ENCODE data around the gene CFAP46.

The CFAP46 gene

DNA sequence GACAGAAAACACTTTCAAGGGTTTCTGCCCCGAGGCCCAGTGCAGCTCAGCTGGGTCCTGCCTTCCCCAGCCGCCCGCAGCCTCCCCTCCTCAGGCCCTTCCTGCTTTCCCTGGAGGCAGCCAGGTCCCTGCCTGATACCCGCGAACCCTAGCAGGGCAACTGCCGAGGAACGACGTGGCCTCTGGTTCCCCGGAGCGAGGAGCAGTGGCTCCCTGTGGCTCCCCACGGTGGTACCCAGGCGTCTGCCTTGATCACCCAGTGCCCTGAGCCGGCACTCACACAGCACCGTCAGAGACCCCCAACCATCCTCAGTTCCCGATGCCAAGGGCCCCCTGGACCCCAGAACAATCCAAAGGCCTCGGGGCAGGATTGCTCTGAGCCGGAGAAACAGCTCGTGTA is 58.3 kb downstream of the CFAP46 start:
- DNase-seq: no peak

DNA sequence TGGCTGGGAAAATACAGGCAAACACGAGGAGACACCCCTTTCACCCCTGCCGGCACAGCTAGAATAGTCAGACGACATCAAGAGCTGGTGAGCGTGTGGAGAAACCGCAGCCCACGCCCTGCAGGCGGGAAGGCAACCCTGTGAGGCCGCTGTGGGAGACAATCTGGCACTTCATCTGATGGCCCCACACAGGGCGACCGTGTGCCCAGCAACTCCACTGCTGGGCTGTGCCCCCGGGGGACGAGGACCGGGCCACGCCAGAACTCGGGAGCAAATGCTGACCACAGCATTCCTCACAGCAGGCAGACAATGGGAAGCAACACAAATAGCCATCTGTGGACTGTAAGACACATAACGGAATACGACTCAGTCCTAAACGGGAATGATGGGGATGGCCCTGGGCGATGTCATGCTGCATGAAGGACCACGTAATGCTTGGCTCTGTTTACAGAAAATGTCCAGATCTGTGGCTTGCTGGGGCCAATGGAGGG is 58.9 kb downstream of the CFAP46 start:
- no peak for DNase-seq

DNA sequence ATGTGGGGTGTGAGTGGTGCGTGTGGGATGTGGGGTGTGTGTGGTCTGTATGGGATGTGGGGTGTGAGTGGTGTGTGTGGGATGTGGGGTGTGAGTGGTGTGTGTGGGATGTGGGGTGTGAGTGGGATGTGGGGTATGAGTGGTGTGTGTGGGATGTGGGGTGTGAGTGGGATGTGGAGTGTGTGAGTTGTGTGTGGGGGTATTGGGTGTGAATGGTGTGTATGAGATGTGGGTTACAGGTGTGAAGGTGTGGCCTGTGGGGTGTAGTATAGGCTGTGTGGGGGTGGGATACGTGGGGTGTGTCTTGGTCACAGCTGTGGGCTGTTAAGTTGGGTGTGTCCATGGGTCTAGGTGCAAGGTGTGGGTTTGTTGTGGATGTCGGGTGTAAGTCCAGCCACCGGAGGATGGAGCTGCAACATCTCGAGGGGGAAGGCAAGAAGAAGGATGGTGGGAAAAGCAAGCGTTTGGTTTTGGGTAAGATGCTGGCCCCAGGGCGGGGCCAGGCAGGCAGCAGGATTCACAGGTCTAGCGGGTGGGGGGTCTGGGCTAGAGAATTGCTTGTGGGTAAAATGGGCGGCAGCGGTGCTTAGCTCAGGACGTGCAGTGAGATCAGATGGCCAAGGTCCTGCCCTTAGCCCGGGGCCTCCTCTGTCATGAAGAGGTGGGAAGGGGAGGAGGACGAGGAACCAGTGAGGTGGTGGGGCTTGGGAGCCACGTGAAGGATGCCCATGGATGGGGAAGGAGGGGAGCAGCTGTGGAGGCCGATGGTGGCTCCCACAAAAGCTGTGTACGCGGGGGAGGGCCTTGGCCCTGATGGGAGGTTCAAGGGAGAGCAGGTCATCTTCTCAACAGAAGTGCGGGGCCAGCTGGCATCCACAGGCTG is 60.1 kb downstream of the CFAP46 start:
- no peak for DNase-seq

DNA sequence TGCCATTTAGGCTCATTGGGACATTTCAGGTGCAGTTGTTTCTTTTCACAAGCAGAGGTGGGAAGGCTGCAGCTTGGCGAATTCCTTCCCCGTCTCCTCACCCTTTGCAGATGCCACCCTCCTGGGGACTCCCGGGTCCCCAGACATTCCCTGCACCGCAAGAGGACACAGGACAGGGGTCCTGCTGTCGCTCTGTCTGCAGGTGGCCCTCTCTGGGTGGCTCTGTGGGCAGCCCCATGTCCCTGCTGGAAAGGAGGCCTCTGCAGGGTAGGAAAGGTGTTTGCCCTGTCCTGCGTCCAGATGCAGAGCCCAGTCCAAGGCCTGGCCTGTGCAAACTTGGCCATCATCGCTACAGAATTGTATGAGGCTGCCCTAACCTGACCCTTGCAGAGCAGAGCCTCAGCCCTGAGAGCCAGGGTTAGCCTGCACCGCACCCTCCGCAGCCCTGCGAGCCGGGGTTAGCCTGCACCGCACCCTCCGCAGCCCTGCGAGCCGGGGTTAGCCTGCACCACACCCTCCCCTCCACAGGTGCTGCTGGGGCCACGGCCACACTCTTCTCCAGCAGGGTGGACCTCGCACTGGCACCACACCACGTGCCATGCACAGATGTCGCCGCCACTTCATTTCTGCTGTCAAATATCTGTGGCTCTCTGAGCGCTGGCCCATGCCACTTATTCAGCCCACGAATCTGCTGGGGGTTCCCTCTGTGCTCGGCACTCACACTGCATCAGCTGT is 61.0 kb downstream of the CFAP46 start:
- DNase-seq: no peak

DNA sequence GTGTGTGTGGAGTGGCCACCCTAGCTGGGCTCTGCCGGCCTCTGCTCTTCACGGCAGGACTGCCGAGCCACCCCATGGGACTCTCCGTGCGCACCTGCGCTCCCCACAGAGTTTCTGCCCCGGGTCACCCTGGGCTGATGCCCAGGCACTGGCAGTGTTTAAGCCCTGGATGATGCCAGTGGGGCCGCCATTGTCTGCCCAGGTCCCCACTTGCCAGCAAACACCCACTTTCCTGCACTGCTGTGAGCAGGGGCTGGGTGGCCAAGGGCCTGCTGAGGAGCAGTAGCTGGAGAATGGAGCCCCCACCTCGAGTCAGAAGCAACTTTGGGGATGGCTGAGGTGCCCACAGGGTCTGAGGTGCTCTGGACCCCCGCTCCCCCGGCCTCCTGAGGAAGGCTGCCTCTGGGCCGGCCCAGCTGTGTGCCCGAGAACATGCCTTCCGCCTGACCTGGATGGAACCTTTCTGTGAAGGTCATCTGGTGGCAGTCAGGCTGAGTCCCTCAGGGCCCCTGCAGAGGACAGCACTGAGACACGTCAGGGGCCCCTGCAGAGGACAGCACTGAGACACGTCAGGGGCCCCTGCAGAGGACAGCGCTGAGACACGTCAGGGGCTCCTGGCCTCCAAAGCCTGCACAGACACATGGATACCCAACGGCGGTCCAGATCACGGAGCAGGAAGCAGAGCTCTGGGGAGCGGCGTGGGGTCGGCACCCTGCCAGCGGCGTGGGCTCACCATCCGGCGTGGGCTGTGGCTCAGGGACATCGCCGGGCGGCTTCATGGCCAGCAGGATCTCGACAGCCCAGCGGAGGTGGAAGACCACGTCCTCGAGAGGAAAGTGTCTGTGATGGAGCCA is 62.0 kb downstream of the CFAP46 start:
- DNase-seq: no peak

DNA sequence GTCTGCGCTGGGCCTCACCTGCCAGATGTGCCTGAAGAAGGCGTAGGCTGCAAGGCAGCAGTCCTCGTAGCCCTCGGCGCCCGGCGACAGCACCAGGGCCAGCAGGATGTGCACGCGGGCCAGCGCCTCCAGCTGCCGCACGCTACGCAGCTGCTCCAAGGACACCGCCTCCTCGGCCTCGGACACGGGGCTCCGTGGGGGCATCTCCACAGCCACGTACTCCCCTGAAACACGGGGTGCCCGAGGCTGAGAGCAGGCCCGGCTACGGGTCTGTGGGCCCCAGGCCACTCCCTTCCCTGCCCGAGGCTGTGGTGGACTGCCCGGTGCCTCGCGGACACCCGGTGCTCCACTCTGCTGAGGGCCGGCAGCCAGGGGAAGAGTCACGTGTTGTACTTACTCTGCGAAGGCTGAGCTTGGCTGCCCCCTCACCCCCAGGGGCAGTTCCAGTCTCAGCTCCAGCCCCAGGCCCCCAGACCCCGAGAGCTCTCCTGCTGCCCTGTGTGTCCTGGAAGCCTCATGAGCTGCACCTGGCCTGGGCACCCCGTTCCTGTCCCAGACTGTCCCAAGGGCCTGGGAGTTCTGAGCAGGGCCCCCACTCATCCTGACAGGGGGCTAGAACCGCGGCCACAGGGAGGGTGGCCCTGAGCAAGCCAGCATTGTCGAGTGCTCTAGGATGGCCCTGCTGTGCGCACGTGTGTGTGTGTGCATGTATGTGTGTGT is 62.8 kb downstream of the CFAP46 start:
- DNase-seq: no peak

DNA sequence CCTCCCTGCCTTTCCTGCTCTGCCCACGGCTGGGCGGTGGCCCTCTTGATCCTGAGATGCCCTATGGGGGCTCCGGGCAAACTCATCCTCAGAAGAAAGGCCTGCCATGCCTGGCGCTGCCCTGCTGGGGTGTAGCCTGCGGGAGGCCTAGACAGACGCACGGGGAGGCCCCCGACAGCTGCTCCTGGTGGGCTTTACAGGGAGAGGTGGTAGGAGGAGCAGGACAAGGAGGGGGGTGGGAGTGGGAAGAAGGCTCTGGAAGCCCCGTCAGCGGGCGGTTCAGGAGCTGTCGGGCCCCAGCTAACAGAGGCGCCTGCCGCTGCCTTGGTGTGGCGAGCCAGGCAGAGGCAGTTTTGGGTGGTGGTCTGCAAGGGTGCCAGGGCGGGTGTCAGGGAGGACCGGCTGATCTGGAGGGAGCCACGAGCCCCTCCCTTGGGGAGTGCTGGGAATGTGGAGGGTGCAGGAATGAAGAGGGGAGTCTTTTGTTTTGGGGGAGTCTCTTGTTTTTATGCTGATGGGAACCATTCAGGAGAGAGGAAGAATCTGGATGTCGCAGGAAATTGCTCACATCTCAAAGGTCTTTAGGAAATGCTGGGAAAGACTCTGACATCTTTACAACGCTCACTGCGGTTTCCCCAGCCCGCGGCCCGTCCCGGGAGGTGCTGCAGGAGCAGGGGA is 63.5 kb downstream of the CFAP46 start:
- no peak for DNase-seq

DNA sequence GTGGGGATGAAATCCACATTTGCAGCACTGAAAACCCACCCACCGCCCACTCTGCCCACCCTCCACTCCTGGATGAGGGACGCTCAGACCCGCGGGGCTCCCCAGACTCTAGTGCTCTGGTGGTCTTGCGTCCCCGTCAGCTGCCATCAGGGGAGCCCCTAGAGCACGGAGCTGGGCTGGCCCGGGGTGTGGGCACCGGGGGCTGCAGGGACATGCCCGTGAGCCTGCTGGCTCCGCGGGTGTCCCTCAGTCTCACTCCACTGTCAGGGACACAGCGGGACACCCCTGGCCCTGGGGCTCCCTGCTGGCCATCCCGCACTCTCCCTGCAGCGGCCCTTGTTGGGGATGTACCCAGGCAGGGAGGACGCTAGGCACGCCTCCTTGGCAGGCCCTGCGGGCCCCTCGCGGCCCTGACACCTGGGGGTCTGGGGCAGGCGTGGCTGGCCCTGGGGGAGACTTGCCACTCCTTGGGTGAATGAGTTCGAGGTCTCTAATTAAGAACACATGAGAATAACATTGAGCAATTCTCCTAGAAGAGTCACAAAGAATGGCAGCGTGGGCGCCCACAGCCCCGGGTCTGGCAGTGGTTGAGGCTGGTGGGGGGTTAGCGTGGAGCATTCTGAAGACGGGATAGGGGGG is 64.2 kb downstream of the CFAP46 start:
- DNase-seq: no peak

DNA sequence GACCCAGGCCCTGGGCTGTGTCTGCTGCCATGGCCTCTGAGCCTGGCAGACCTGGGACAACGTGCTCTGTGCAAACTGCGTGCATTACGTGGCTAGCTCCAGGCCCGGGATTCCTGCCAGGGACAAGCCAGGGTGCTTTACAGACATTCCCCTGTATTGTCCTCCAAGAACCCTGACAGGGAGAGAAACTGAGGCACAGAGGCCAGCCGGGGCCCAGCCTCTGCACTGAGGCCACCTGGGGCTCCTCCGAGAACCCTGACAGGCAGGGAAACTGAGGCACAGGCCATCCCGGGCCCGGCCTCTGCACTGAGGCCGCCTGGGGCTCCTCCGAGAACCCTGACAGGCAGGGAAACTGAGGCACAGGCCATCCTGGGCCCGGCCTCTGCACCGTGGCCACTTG is 64.9 kb downstream of the CFAP46 start:
- no peak for DNase-seq

DNA sequence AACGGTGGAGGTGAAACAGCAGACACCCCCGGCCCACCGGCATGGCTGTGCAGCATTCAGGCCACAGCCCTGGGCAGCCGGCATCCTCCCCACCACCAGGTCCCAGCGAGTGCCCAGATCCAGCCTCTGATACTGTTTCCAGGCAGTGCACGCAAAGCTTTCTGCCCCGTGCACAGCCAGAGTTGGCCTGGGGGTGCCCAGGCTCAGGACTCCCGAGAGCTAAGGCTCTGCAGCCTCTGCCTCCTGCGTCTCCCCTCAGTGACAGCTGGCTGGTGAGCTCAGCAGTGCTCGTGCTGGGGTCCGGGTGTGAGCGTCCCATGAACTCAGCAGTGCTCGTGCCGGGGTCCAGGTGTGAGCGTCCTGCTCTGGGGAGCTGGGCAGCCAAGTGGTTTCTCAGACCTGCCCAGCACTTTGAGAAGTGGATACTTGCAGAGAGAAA is 65.4 kb downstream of the CFAP46 start:
- DNase-seq: no peak

DNA sequence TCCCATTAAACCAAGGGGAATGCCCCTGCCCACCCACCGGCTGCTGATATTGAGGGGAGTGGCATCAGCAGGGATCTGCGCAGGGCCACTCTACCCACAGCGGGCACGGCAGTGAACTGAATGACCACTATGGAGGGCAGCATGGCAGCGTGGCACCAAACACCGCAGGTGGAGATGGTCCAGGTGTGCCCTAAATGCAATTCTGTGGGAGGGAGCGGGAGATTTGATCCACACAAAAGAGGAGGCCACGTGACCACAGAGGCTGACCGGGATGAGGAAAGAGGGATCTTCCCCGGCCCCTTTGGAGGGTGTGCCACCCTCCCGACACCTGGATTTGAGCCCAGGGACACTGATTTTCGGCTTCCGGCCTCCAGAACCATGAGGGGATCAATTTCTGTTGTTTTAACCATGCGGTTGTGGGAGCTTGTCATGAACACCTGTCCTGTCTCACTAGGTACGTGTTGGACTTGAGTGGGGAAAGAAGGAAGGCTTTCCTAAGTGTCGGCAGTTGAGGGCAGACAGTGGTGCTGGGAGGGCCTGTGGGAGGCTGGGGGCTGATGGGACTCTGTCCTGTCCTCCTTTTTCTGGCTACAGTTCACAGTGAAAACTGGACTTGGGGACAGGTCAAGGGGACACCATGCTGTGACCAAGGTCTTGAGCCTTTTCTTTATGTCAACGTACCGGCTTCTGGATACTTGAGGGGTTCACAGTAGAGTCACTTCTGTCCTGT is 66.1 kb downstream of the CFAP46 start:
- DNase-seq: no peak

DNA sequence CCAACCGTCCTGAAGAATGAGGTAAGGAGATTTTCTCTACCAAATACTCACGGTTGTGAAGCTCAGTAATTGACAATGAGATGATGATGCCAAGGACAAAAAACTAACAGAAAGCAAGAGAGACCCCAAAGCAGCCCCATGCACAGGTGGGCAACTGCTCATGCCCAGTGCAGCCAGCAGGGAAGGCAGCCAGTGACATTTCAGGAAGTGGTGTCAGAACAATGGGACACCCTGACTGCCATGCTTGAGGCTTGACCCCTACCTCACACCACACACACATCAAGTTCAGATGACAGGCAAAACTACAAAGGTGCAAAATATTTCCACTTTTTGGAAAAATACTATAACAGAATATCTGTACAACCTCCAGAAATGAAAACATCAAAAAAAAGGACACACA is 66.9 kb downstream of the CFAP46 start:
- DNase-seq: no peak

DNA sequence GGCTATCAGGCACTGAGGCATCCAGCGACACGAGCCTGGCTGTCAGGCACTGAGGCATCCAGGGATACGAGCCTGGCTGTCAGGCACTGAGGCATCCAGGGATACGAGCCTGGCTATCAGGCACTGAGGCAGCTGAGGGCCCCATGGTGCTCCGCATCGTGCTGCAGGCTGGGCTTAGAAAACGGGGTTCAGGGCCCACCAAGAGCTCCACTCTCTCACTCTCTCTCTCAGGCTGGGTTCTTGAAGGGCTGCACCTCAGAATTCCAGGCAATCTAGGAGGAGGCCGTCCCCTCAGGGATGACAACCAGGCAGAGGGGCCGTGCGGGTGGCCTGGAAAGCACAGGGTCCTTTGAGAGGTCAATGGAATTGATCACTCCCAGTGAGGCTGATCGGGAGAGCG is 69.0 kb downstream of the CFAP46 start:
- DNase-seq: no peak

DNA sequence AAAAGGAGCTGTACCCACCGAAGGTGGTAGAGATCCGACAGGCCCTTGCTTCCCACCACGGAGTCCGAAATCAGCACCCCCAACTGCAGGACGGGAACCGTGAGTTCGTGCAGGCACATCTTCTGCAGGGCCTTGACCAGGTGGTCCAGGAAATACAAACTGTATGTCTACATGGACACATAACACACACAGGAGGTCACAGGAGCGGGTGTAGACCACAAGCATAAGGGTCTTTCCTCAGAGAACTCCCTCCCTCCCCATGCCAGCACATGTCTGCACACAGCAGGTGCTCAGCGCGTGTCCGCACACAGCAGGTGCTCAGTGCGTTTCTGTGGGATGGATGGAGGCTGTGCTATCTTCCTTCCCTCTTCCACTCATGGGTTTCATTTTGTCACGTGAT is 69.7 kb downstream of the CFAP46 start:
- no peak for DNase-seq

DNA sequence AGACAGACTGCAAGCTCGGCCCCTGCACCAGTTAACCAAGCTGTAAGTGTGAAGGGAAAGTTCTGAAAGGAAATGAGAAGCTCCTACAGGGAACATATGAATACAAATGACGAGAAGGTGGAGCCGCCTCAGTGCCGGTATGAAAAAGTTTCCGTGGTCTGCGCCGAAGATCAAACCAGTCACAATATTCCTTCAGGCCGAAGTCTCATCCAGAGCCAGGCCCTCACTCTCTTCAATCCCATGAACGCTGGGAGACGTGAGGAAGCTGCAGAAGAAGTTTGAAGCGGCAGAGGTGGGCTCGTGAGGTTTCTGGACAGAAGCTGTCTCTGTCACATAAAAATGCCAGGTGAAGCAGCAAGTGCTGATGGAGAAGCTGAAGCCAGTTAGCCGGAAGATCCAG is 71.9 kb downstream of the CFAP46 start:
- DNase-seq: no peak

DNA sequence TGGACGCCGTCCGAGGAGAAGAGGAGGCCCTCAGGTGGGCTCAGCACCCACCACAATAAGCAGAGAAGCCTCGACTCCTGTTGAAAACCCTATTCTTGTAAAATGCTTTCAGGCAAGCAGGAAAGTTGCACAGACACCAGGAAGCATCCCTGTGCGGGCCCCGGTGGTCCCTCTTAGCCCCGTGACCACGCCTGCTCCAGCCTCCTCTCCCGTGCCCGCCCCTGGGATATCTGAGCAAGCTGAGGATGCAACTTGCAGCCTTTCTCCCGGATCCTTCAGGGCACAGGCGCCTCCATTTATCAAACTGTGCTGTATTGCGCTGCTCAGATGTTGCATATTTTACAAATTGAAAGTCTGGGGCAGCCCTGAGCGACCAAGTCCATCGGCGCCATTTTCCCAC is 72.7 kb downstream of the CFAP46 start:
- no peak for DNase-seq

DNA sequence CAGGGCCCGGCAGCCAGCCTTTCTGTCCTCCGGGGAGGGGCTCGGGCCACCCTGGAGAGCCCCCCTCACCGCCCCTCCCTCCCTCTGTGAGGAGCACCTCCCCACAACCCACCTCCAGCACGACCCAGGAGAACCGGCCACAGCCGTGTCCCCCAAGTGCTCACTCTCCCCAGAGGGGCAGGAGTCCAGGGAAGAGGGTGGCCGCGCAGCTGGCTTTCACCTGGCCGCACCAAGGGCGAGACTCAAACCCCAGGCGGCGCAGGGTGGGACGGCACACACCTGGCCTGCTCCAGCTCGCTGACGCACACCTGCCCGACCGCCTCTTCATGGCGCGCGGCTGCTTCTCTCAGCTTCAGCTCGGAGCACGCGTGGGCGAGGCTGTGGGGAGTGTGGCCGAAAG is 73.4 kb downstream of the CFAP46 start:
- no peak for DNase-seq

DNA sequence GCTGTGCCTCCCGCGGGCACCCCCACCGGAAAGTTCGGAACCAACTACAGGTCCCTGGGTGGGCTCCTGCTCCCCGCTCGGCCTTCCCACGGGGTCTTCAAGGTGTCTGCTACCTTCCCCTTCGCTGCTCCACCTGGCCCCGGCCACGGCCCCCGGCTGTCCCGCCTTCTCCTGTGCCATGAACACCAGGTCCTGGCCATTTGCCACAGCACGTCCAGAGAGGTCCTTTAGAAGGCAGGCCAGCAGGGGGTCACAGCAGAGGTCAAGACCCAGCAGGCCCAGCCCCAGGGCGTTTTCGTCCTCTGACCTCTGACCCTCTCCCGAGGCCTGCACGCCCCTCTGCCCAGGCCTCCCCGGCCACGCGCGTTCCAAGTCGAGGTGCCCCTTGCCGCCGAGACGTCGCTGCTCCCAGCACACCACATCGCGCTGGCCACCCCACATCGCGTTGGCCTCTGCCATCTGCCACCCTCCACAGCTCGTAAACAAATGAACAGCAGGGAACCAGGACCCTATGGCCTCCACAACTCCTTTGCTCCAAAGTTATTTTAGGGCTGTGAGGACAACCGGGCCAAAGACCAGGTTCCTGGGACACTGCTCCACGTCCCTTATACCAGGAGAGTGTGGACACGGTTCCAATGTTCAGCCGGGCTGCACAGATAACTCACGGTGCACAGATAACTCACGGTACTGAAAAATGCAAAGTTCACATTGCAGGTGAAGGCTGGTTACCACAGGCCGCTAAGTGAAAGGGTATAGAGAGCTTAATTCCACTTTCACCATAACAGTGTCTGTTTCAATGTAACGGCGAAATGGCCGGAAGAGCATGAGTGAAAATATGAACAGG is 74.3 kb downstream of the CFAP46 start:
- DNase-seq: no peak

Data from amygdala (tissue), 56 donors.